HUES6 (cell line): ENCODE results near the gene CCDC121.

Experiments
- H3K27ac ChIP-seq: 2 replicates; pipeline ENCODE4 v1.7.0; 2013; ENCODE audit warnings: low read depth, mild to moderate bottlenecking, low read length, inconsistent platforms
- H3K27me3 ChIP-seq: 2 replicates; pipeline ENCODE4 v1.6.1; 2013; ENCODE audit warnings: low read length; ENCODE audit not compliant: control insufficient read depth, insufficient read depth
- H3K36me3 ChIP-seq: 2 replicates; pipeline ENCODE4 v1.6.1; 2013; ENCODE audit warnings: low read length; ENCODE audit not compliant: control insufficient read depth, insufficient read depth
- H3K4me1 ChIP-seq: 2 replicates; pipeline ENCODE4 v1.6.1; 2013; ENCODE audit warnings: low read length; ENCODE audit not compliant: control insufficient read depth, insufficient read depth
- H3K4me3 ChIP-seq: 2 replicates; pipeline ENCODE4 v1.5.1; 2013; ENCODE audit warnings: low read depth, low read length
- H3K9ac ChIP-seq: one replicate; pipeline ENCODE4 v1.6.1; 2013; ENCODE audit warnings: mild to moderate bottlenecking, low read length
- H3K9me3 ChIP-seq: 2 replicates; pipeline ENCODE4 v1.6.1; 2013; ENCODE audit warnings: low read depth, low read length; ENCODE audit not compliant: control insufficient read depth, insufficient read depth

Gene CCDC121

GRCh38 chr2:27653397-27653796 is 24.6 kb upstream of the CCDC121 start:
- H3K9me3 ChIP-seq = no peaks in the 10 kb centered on the region
- H3K4me3 ChIP-seq = no peak overlapping the region
- H3K36me3 ChIP-seq = peaks cover 93% of the 10 kb centered on the region
- no peak overlapping the region for H3K27ac ChIP-seq
- H3K4me1 ChIP-seq = no peaks in the 10 kb centered on the region
- no peak overlapping the region for H3K9ac ChIP-seq
- no peaks in the 10 kb centered on the region for H3K27me3 ChIP-seq

- H3K4me3 ChIP-seq = no peak overlapping the region
- H3K9ac ChIP-seq = no peak overlapping the region
- no peaks in the 10 kb centered on the region for H3K9me3 ChIP-seq
- no peaks in the 10 kb centered on the region for H3K27me3 ChIP-seq
- peaks cover 95% of the 10 kb centered on the region for H3K36me3 ChIP-seq
- no peak overlapping the region for H3K27ac ChIP-seq
- H3K4me1 ChIP-seq = no peaks in the 10 kb centered on the region
Observed at GRCh38 chr2:27652790-27653189, 24.0 kb upstream of the CCDC121 start.

GRCh38 chr2:27652341-27652740 is 23.5 kb upstream of the CCDC121 start:
- no peaks in the 10 kb centered on the region for H3K27me3 ChIP-seq
- no peaks in the 10 kb centered on the region for H3K4me1 ChIP-seq
- H3K9ac ChIP-seq = no peak overlapping the region
- no peaks in the 10 kb centered on the region for H3K9me3 ChIP-seq
- peaks cover 95% of the 10 kb centered on the region for H3K36me3 ChIP-seq
- no peak overlapping the region for H3K27ac ChIP-seq
- H3K4me3 ChIP-seq = no peak overlapping the region

- Histone ChIP-seq H3K4me3 (no peak overlapping the region), H3K9me3 (no peaks in the 10 kb centered on the region)
Observed at GRCh38 chr2:27651056-27651455, 22.2 kb upstream of the CCDC121 start.

GRCh38 chr2:27647737-27648136 is 18.9 kb upstream of the CCDC121 start:
- H3K27ac ChIP-seq = no peak overlapping the region
- H3K27me3 ChIP-seq = no peaks in the 10 kb centered on the region
- H3K9ac ChIP-seq = no peak overlapping the region
- no peak overlapping the region for H3K4me3 ChIP-seq
- H3K9me3 ChIP-seq = no peaks in the 10 kb centered on the region
- peaks cover 77% of the 10 kb centered on the region for H3K36me3 ChIP-seq
- H3K4me1 ChIP-seq = no peaks in the 10 kb centered on the region

More at GRCh38 chr2:27651056-27651455, 22.2 kb upstream of the CCDC121 start:
- H3K4me1 ChIP-seq = no peaks in the 10 kb centered on the region
- H3K9ac ChIP-seq = no peak overlapping the region
- peaks cover 90% of the 10 kb centered on the region for H3K36me3 ChIP-seq
- no peak overlapping the region for H3K27ac ChIP-seq
- no peaks in the 10 kb centered on the region for H3K27me3 ChIP-seq

GRCh38 chr2:27647289-27647688 is 18.5 kb upstream of the CCDC121 start:
- Histone ChIP-seq H3K9ac (no peak overlapping the region), H3K36me3 (peaks cover 75% of the 10 kb centered on the region), H3K27ac (no peak overlapping the region), H3K4me3 (no peak overlapping the region), H3K4me1 (no peaks in the 10 kb centered on the region), H3K9me3 (no peaks in the 10 kb centered on the region), H3K27me3 (no peaks in the 10 kb centered on the region)

GRCh38 chr2:27645197-27645596 is 16.4 kb upstream of the CCDC121 start:
- H3K9me3 ChIP-seq = no peaks in the 10 kb centered on the region
- no peaks in the 10 kb centered on the region for H3K4me1 ChIP-seq
- no peaks in the 10 kb centered on the region for H3K27me3 ChIP-seq
- peaks cover 75% of the 10 kb centered on the region for H3K36me3 ChIP-seq
- no peak overlapping the region for H3K27ac ChIP-seq
- no peak overlapping the region for H3K4me3 ChIP-seq
- no peak overlapping the region for H3K9ac ChIP-seq

GRCh38 chr2:27640722-27641245 is 12.0 kb upstream of the CCDC121 start:
- no peak overlapping the region for H3K27ac ChIP-seq
- no peaks in the 10 kb centered on the region for H3K9me3 ChIP-seq
- H3K9ac ChIP-seq = no peak overlapping the region
- peaks cover 80% of the 10 kb centered on the region for H3K36me3 ChIP-seq
- H3K27me3 ChIP-seq = no peaks in the 10 kb centered on the region
- H3K4me3 ChIP-seq = no peak overlapping the region
- H3K4me1 ChIP-seq = no peaks in the 10 kb centered on the region

GRCh38 chr2:27638709-27639108 is 9.9 kb upstream of the CCDC121 start:
- Histone ChIP-seq H3K4me3 (no peak overlapping the region), H3K27me3 (no peaks in the 10 kb centered on the region), H3K9me3 (no peaks in the 10 kb centered on the region), H3K4me1 (no peaks in the 10 kb centered on the region), H3K36me3 (peaks cover 88% of the 10 kb centered on the region), H3K9ac (no peak overlapping the region), H3K27ac (no peak overlapping the region)

- Histone ChIP-seq H3K27ac (no peak overlapping the region), H3K36me3 (peaks cover 88% of the 10 kb centered on the region), H3K4me3 (no peak overlapping the region), H3K27me3 (no peaks in the 10 kb centered on the region), H3K9ac (no peak overlapping the region), H3K9me3 (no peaks in the 10 kb centered on the region), H3K4me1 (no peaks in the 10 kb centered on the region)
Observed at GRCh38 chr2:27638037-27638637, 9.3 kb upstream of the CCDC121 start.

- H3K9me3 ChIP-seq = no peaks in the 10 kb centered on the region
- no peaks in the 10 kb centered on the region for H3K27me3 ChIP-seq
- no peak overlapping the region for H3K9ac ChIP-seq
- H3K27ac ChIP-seq = no peak overlapping the region
- H3K36me3 ChIP-seq = peaks cover 93% of the 10 kb centered on the region
- H3K4me3 ChIP-seq = no peak overlapping the region
- H3K4me1 ChIP-seq = no peaks in the 10 kb centered on the region
Observed at GRCh38 chr2:27636766-27637165, 8.0 kb upstream of the CCDC121 start.
